Activated T-cell treated with anti-CD3 and anti-CD28 coated beads for 4 hours (primary cell): Measurements from ENCODE around the gene CR2.
"Not testable (repeated sequence)": the region's sequence is repeated elsewhere in the genome, so short reads cannot be mapped to it uniquely, and the experiment has no call there.

Experiments used
- DNase-seq: peaks from one replicate; pipeline ENCODE4 v3.0.0-alpha.2; 2020

CR2 gene

DNA sequence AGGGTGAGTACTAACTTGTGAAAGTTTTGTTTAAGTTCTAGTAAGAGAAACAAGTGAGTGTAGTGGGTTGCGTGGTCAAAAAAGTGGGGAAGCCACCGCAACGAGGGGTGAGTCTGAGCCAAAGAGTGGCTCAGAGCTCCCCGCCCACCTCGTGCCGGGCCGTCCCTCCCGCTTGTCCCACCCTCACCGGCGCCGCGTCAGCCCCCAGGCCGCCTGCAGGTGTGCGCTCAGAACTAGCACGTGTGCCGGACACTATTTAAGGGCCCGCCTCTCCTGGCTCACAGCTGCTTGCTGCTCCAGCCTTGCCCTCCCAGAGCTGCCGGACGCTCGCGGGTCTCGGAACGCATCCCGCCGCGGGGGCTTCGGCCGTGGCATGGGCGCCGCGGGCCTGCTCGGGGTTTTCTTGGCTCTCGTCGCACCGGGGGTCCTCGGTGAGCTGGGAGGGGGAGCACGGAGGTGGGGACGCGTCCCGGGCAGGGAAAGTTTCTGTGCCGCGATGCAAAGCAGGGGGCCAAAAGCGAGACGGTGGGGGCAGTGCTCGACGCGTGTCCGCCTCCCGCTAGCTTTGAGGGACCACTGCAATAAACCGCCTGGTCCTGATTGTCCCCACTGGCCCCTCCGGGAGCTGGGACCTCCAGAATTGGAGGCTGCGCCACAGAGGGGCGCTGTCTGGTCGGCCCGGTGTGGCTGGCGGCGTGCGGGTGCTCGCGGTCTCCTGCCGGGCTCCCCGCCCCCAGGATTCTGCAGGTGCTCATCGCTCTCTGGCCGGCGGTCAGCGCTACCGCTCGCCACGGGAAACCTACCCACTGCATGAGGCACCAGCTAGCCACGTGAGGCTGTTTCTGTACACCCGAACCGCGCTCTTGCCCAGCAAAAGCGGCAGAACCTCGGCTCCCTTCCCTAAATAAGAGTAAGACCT is at the start of gene CR2:
TSS of gene CR2 (plus strand) at position 283 of the 919 bp plus-strand sequence. CDS start at position 374, 91 bp downstream.
- DNase-seq = peak; percentile 31

DNA sequence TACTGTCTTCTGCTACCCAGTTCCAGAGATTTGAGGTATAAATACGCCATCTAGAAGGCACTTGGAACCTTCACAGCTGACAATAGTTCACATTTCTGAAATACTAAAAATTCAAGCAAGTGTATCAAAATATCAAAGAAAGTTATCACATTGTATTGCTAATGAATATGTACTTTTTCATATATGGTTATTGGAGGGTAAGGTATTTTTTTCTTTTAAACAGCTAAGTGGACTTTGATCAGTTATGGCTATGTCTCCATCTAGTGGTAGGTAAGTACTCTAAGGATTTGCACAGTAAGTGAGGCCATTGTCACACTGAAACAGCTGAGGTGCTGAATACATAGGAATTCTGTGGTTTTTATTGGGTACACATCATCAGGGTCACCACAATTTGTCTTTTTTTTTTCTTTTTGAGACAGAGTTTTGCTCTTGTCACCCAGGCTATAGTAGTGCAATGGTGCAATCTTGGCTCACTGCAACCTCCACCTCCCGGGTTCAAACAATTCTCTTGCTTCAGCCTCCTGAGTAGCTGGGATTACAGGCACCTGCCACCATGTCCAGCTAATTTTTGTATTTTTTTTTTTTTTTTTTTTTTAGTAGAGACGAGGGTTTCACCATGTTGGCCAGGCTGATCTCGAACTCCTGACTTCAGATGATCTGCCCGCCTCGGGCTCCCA is 49.1 kb upstream of the CR2 start:
- DNase-seq = no peak

DNA sequence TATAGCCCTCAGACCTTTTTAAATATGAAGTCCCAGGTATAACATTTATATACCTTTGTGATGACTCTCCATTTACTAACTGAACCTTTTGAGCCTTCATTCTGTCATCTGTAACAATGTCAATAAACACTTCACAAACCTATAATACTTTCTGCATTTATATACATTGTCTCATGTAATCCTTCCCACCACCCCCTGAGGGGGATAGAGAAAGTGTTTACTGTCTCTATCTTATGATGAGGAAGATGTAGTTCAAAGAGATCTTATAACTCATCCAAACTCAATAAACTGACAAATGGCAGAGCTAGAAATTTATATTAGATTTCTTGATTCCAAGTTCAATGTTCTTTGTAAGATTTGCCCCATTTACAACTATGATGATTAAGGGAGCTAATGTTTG is 48.3 kb upstream of the CR2 start:
- DNase-seq = no peak

DNA sequence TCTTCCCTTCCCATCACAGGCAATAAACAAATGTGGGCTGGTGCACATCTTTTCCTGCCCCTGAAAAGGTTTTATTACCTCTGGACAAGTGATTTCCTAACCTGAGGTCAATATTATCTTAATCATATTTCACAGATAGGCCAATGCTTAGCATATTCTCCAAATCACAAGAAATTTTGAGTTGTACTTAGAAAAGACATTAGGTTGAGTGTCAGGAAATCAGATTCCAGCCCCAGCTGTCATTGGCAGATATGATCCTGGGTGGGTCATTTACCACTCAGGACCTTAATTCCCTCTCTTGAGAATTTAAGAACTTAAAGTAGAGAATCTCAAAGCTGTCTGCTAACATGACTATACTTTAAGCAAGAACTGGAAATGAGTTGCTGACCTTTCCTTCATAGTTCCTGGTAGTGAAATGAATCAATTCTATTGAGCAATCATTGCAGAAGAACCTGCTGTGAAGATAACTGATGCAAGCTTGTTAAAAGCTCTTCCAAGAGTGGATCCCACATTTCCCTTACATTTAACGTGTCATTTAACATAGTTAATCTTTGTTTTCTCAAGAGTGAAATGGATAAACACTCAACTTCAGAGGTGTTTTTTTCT is 46.4 kb upstream of the CR2 start:
- no peak for DNase-seq

DNA sequence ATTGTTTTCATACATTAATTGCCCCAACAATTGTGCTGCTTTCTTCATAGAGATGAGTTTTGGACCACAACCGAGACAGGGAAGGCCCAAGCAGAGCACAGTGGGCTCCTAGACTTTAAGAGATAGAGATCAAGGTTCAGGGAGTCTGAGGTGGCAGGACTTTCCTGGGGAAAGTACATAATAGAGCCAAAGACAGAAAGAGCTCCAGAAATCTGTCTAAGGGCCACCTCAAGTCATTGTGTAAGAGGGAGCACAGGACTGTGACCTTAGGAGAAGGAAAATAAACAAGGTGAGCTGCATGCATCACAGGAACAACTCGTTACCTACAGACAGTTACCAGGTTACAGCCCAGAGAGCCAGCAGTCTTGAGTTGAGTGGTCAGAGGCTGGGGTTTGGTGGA is 41.3 kb upstream of the CR2 start:
- DNase-seq = no peak

DNA sequence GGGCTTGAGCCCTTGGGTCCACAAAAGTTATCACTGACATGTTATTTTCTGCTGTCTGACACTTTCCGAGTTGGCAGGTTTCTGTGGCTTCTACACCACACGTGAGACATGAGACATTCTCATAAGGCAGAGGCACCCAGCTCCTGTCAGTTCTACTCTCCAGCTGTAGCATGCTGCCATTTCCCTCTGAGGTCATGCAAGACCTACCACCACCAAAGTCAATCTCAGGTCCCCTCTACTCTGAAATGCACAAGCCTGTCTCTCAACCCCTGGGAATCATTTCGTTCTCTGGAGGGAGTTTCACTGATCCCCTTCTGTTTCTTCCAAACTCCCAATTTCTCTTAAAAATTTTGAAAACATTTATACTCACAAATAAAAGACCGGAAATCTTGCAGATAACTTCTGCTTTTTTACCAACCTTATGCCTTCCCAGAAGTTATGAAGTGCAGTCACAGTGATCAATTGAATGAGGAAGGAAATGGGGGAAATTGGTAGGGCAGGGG is 39.5 kb upstream of the CR2 start:
- no peak for DNase-seq

DNA sequence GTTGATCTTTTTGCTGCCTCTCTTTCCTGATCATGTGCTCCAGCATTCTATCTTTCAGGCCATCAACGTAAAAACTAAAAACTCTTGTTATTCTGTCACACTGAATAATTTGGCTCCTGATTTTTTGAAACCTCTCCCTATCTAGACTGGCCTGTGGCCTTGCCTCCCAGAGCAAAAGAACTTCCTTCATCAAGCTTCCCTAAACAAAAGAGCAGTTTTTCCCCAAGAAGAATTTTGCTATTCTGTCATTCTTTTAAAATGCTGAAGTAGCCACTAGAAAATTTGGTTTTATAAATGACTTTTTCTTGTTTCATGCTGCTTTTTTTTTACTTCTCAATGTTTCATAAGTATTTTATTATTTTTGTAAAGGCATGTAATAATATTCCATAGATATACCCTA is 37.1 kb upstream of the CR2 start:
- no peak for DNase-seq

DNA sequence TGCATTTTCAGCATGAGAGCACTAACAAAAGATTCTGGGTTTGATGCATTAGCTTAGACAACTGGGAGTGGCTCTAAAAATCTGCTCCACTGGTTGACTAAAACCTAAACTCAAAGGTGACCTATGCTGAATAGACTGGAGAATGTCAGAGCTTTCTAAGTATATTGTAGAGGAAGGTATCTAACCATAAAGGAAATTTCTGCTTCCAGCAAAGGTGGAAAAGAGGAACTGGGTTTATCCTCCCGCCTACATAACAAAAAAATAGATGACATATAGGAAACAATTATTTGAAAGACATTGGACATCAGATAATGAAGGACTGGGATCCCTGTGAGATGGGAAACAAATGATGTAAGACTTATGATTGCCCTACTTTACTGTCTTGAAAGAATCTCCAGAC is 35.8 kb upstream of the CR2 start:
- DNase-seq = no peak

DNA sequence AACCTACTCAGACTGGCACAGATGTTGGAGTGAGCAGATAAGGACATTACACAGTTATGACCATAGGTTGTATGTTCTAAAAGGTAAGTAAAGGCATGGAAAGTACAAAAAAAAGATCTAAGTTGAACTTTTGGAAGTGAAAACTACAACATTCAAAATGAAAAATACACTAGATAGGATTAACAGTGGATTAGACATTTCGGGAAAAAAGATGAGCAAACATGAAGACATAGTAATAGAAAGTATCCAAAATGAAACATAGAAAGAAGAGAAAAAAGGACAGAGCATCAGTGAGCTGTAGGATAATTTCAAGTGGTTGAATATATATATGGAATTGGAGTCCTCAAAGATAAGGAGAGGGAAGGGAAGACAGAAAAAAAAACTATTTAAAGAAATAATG is 34.0 kb upstream of the CR2 start:
- DNase-seq = no peak

DNA sequence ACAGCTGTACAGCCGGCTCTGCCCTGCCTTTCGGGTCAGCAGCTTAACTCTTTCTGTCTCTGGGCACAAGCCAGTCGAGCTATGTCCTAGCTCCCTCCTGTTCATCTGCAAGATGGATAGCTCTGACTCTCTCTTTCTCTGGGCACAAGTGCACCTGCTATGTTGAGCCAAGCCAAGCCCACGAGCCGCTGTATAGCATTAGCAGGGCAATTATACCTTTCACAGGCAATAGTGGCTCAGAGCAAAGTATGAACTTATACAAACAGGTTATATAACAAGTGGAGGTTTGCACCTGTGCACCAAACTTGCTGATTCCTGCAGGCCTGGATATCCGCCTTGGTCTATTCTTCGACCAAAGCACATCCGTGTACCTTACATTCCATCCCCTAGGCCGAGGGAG is 33.0 kb upstream of the CR2 start:
- DNase-seq = no peak

DNA sequence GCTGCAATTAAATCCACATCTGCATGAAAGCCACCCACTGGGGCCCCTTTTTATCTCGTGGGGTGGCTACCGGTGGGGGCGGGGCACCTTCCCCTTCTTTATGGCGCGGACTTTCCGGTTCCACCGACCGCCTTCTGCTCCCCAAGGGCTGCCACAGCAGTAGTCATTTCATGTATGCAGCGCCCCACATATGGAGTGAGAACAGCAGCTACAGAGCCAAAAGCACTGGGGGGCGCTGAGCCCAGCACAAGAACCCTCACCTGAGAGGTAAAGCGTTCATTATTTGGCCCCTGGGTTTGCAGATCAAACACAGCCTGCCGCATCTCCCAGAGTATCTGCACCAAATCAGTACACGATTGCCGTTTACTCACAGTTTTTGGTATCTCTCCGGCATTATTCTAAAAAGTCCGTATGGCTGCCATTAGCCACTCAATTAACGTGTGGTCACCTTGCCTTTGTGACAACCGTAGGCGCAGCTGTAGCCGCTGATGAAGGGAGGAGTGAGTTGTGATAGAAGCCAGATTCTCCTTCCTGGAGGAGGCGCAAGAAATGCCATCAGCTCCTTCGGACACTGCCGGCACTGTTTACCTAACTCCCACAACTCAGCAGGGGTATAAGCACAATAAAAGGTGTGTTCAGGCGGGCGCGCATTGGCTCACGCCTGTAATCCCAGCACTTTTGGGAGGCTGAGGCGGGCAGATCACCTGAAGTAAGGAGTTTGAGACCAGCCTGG is 30.4 kb upstream of the CR2 start:
- no peak for DNase-seq

DNA sequence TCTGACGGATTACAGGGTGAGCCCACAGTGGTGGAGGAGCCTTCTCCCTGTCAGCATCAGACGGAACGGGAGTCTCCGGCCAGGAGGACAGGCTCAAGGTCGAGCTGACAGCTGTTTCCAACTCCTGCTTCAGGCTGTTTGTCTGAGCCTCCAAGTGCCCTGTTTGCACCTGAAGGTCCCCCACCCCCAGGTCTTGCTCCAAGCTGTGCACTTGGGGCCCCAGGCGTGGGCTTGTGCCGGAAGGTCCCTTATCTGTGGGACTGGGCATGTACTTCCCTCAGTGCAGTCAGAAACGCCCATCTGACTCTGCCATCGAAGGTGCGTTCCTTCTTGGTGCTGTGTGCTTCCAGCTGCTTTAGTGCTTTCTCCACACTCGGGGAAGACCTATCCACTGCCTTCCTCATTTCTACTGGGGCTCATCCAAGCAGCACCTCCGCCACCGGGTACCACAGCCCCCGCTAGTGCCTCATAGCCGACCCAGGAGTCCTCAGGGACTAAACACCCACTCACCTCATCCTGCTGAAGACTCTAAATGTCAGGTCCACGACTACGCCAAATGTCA is 29.5 kb upstream of the CR2 start:
- DNase-seq = no peak

DNA sequence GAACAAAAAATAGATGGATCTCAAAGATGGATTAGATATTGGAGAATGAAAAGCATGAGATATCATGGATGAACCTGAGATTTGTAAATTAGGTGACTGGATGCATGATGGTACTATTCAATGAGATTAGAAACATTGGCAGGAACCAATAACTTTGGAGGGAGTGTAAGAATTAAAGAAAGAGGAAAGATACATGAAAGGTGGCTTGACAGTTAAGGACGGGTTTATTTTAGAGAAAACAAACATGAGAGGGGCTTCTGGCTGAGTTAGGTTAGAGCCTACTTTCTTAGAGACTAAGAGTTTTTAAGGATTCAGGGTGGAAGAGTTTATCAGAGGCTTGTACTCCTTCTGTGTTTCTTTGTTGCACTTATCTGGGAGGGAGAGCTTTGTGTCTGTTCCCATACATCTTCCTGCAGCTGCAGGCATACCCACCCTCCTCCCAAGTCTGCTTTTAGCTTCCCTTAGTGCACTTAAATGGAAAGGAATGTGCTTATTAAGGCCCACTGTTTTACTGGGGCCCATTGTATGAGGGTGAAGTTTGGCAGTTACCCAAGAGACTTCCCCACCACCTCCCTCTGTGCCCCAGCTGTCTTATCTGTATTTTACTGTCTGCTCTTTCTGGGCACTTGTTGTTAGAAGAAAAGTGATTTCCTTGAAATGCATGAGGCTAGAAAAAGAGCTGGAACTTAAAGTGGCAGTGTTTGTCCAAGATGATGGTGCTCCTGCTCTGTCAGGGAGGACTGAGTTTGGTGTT is 26.1 kb upstream of the CR2 start:
- no peak for DNase-seq

DNA sequence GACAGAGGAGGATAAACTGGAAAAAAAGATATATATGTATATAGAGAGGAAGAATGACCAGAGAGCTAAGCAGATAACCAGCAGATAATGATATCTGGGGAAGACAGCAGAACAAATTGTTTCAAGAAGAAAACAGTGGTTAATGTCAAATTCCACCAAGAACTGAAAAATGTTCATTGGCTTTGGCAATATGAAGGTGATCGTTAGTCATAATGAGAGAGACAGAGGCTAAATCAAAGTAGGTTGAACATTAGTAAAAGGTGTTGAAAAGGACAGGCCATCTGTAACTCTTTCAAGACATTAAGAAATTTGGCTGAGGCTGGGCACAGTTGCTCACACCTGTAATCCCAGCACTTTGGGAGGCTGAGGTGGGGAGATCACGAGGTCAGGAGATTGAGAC is 25.3 kb upstream of the CR2 start:
- no peak for DNase-seq

DNA sequence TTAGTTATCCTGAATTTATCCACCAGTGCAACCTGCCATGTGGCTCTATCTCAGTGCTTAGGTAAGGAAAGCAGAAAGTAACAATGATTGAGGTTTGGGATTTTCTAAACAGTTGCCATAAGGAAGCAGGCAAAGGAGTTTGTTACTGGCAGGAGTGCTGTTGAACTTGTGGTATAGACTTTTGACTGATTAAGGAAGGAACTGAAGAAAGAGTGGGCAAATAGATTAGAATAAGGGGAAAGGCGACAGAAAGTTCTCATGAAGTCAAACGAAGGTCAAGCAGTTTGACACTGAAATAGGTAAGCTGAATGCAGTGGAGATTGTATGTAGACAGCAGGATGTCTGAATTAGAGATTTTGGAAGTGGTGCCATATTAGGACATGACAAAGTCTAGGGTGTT is 24.2 kb upstream of the CR2 start:
- no peak for DNase-seq

DNA sequence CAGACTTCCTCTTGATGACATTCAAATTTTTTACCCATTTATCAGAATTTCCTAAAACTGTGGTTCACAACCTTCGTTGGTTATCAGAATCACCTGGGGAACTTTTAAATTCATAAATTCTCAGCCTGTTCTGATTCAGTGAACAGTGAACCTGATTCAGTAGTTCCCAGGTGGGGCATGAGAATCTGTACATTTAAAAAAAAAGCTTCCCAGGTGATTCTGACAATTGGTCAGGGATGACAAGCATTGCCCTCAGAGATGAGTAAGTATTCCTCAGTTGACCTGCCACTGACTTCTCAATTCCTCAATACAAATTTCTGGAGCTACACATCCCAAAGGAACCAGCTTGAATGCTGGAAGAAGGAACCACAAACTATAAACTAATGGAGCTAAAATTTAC is 23.5 kb upstream of the CR2 start:
- DNase-seq = no peak

DNA sequence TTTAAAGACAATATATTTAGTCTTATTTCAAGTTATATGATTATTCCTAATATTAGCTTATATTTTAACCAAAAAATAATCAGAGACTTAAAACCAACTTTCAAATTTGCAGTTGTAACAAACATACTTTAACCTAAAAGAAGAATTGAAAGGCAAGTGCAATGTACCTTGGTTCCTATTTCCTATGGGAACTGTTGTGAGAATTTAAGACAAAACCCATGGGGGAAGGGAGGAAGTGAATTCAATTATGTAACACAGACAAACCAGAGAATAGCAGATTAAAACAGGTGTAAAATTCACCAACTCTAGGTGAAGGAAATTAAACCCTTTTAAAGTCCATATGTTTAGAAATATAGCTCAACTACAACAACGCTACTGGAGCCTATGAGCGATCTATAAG is 22.6 kb upstream of the CR2 start:
- DNase-seq = no peak

DNA sequence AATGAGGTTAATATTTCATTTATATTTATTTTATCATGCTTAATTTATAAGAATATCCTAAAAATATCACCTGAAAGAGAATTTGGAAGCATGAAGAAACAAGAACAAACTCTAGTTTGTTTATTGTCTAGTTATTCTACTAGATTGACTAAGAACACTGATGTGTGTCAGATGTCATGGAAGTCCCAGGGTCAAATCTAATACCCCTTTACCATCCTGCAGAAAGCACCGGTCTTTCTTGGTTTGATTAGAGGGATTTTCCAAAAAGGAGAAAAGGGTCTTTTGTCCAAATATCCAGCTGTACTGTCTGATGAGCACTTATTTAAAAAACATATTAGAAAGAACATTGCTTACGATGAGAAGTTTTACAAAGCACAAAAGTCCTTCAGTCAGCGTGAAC is 20.7 kb upstream of the CR2 start:
- DNase-seq = no peak

DNA sequence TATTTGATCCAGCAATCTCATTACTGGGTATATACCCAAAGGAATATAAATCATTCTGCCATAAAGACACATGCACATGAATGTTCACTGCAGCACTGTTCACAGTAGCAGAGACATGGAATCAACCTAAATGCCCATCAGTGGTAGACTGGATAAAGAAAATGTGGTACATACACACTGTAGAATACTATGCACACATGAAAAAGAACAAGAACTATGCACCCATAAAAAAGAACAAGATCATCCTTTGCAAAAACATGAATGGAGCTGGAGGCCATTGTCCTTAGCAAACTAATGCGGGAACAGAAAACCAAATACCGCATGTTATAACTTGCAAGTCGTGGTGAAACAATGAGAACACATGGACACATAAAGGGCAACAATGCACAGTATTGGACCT is 17.4 kb upstream of the CR2 start:
- DNase-seq = not testable (repeated sequence)

DNA sequence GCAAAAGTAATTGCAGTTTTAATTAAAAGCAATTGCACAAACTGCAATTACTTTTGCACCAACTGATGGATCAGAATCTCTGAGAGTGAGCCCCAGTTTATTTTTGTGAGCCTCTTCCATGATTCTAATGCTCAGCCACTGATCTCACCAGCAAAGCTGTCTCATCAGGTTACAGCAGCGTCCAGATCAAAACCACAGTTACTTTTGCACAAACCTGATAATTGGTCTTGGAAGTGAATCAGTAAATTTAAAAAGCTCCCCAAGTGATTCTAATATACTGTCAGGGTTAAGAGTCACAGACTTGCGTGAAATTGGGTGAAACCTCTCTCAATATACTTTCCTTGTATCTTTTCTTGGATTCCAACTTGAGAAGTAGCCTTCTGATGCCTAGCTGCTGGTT is 13.5 kb upstream of the CR2 start:
- no peak for DNase-seq

DNA sequence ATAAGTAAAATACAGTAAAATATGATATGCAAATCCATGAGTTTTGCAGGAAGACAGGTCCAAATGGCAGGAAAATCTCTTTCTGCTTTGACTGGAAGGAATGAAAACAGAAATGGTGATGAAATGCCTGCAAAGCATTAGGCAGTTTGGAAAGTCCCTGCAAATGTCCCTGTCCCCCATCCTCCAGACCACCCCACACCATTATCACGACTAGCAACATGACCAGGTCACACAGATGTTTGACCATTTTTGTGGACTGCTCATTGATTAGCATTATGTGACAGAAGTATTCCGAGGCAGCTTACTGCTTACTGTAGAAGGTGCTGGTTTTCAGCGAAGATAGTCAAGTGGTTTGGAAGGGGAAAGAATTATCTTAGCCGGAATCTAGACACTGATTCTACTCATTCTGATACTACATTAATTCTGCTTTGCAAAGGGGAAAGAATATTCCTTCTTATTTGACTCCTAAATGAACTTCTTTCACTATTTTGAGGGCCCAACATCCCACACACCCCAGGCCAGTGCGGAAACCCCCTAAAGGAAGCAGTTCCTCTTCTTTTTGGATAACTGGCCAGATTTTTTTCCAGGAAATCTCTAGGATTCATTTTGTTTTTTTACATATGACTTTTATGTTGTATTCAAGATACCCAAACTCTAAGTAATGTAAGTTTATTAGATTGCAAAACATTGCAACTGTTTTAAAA is 9.5 kb upstream of the CR2 start:
- DNase-seq = no peak

DNA sequence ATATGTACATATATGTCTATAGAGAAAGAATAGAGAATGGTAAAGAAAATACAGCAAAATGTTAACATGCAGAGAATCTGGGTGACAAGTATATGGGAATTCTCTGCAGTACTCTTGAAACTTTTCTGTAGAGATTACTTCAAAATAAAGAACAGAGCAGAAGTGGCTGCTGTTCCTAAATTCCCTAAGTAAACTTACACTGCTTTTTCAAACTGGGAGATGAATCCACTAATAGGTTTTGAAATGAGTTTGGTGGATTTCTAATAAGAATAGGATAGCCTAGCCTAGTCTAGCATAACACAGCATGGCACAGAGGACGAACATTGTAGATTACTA is 450 bp upstream of the CR2 start:
- DNase-seq = no peak
